ENCODE measurements around the gene KCNJ3.

GRCh38 chr2:154795651-154796050, 97.2 kb downstream of the KCNJ3 start:
- TF ChIP-seq EZH2 (IDR thresholded peaks at IDR 0.05) (no peak), POLR2A (IDR thresholded peaks at IDR 0.05; ENCODE audit: borderline replicate concordance, extremely low read depth, insufficient read depth, insufficient read length) (no peak), SIN3A (IDR thresholded peaks at IDR 0.05; ENCODE audit: low read depth) (no peak), SP1 (IDR thresholded peaks at IDR 0.05; ENCODE audit: low read depth) (no peak), CBX3 (IDR thresholded peaks at IDR 0.05; ENCODE audit: low read depth) (no peak), CEBPB (IDR thresholded peaks at IDR 0.05; ENCODE audit: low read depth) (no peak), FOSL1 (IDR thresholded peaks at IDR 0.05; ENCODE audit: low read depth) (no peak), ELF1 (IDR thresholded peaks at IDR 0.05; ENCODE audit: borderline replicate concordance, low read depth) (no peak), ZFX (IDR thresholded peaks at IDR 0.05) (no peak), POLR2AphosphoS5 (IDR thresholded peaks at IDR 0.05; ENCODE audit: low read depth, low read length) (no peak), EZH2phosphoT487 (IDR thresholded peaks at IDR 0.05; ENCODE audit: borderline replicate concordance) (no peak)
- TF ChIP-seq, protein P1, sequence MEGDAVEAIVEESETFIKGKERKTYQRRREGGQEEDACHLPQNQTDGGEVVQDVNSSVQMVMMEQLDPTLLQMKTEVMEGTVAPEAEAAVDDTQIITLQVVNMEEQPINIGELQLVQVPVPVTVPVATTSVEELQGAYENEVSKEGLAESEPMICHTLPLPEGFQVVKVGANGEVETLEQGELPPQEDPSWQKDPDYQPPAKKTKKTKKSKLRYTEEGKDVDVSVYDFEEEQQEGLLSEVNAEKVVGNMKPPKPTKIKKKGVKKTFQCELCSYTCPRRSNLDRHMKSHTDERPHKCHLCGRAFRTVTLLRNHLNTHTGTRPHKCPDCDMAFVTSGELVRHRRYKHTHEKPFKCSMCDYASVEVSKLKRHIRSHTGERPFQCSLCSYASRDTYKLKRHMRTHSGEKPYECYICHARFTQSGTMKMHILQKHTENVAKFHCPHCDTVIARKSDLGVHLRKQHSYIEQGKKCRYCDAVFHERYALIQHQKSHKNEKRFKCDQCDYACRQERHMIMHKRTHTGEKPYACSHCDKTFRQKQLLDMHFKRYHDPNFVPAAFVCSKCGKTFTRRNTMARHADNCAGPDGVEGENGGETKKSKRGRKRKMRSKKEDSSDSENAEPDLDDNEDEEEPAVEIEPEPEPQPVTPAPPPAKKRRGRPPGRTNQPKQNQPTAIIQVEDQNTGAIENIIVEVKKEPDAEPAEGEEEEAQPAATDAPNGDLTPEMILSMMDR (IDR thresholded peaks at IDR 0.05 in 2 of 3, conservative IDR thresholded peaks at IDR 0.05 in 1 of 3; ENCODE audit: borderline replicate concordance in 1 of 3, insufficient read depth in 1 of 3, low read depth in 2 of 3, low read length in 2 of 3), result no peak
- TF ChIP-seq, protein P2, sequence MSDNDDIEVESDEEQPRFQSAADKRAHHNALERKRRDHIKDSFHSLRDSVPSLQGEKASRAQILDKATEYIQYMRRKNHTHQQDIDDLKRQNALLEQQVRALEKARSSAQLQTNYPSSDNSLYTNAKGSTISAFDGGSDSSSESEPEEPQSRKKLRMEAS (IDR thresholded peaks at IDR 0.05), result no peak
